NCI-H510A (cell line): ENCODE data around the gene ANKRD31.

ENCODE experiments used
- DNase-seq: peaks from one replicate; lab custom pipeline; 2025; lab: John Stamatoyannopoulos, UW

Gene ANKRD31

DNA sequence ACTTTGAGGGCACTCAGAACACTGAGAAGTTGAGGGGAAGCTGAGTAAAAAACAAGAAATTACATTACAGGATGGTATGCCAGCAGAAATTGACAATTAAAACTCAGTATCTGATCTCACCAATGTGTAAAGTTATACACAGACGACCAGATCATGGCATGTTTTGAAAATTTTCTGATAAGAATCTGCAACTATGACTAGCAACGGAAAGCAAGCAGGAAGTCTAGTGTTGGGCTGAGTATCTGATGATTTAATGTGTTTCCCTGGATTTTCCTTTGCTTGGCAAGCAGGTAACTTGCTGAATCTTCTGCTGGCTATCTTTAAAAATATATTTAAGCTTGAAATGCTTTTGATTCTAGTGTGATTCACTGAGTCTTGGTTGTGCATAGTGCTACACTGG is 179.1 kb downstream of the ANKRD31 start:
- no peak for DNase-seq

DNA sequence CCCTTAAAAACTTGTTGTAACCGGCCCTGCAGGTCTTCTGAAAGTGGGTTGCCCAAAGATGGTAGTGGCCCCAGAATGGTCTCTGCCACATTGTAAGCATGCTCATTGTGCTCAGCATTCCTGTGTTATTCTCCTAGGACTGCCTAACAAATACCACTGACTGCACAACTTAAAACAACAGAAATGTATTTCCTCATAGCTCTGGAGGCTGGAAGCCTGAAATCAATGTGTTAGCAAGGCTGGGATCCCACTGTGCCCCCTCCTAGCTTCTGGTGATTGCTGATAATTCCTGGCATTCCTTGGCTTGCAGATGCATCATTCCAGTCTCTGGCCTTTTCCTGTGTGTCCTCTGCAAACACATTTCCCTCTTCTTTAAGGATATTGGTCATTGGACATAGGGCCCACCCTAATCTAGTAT is 180.9 kb downstream of the ANKRD31 start:
- DNase-seq = no peak

DNA sequence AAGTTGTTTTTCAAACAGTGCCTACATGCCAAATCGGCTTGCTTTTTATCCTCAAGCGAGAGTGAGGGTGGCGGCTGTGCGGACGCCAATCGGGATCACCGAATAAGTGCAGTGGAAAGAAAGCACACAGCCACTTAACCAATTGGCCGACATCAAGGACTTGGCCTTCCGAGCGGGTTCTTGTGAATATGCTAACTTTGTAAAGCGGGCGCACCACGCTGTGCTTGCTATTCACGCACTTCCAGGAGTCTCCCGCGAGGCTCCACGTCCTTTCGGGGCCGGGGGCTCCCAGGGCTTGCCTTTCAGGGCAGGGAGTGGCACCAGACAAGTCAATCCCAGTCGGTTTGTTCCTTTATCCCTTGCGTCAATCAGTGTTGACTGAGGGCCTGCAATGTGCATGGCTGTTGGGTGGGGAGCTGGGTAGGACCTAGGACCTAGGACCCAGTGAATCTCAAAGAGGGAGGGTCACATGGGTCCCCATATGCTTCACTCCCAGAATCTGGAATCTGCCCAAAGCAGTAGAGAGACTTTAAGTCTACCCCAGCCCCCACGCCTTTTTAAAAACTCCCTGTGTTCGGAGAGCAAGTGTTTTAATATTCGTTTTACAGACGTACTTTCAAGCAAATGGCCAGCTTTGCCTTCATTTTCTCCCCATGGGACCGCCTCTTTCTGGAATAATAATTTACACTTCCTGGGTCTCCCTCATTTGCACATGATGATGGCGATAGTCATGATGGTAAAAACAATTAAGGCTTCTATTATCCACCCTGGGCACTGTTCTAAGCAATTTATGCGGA is 182.3 kb downstream of the ANKRD31 start:
- no peak for DNase-seq

GRCh38 chr5:75053304-75054133 is 183.2 kb downstream of the ANKRD31 start:
- no peak for DNase-seq

- no peak for DNase-seq
These were observed 183.7 kb downstream of the ANKRD31 start for GRCh38 chr5:75053054-75053303.

DNA sequence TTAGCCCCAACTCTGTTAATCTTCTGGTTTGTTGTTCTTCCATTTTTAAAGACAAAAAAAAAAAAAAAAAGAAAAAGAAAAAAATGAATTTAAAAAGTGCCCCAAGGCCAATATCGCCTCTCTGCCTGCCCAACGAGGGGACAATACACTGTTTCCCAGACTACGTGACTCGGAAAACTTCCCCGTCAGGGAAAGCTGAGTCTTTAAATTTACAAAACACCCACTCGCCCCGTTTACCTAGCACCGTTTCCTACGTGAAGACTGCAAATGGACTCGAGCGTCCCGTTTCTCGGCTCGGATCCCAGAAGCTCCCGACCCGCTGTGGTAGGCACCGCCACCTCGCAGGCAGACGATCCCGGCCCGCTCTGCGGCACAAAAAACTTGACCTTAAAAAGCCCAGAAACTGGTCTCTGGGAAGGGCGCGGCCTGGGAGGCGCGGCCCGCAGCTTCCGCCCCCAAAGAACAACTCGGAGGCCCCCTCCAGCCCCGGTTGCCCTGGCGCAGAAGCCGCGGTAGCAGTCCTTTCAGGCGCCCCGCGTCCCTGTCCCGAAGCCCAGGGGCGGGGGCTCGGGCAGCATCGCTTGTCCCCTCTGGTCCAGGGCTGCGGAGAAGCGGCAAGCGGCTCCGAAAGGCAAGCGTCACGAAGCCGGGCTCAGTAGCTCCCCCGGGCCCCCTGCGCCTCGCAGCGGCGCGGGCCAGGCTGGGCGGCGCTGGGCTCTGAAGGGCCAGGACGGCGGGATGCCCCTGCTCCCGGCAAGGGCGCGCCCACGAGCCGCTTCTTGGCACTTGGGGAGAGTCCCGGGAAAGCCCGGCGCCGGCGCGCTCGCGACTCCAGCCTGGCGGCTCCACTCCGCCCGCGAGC is 184.3 kb downstream of the ANKRD31 start, which contains the start of gene GCNT4:
Gene GCNT4, minus strand, starts transcription at position 367 of the 862 bp plus-strand sequence. CDS start 22,521 bp downstream, outside the sequence.
- DNase-seq = no peak

DNA sequence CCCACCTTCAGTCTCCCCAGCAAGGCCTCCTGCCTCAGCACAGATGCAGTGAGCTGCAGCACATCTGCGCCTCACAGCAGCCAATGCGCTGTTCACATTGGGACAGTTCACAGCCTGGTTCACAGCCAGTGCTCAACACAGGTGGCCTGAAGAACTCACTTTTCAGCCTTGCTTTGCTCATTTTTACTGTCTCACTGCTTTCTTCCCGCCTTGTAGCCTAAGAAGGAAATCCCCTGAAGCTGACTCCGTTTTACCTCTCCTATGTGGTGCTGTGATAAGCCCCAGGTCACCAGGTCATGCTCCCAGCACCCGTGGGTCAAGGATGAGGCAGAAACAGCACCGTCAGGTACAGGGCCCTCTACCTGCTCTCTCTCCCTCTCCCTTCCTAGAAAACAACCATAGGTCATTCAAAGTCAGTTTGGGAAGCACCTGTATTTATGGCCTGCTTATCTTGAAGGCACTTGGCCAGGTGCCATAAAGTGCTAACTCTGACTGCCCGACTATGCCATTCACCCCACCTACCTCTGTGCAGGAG is 185.4 kb downstream of the ANKRD31 start:
- no peak for DNase-seq

- no peak for DNase-seq
These were observed 186.3 kb downstream of the ANKRD31 start for GRCh38 chr5:75050415-75050814.

DNA sequence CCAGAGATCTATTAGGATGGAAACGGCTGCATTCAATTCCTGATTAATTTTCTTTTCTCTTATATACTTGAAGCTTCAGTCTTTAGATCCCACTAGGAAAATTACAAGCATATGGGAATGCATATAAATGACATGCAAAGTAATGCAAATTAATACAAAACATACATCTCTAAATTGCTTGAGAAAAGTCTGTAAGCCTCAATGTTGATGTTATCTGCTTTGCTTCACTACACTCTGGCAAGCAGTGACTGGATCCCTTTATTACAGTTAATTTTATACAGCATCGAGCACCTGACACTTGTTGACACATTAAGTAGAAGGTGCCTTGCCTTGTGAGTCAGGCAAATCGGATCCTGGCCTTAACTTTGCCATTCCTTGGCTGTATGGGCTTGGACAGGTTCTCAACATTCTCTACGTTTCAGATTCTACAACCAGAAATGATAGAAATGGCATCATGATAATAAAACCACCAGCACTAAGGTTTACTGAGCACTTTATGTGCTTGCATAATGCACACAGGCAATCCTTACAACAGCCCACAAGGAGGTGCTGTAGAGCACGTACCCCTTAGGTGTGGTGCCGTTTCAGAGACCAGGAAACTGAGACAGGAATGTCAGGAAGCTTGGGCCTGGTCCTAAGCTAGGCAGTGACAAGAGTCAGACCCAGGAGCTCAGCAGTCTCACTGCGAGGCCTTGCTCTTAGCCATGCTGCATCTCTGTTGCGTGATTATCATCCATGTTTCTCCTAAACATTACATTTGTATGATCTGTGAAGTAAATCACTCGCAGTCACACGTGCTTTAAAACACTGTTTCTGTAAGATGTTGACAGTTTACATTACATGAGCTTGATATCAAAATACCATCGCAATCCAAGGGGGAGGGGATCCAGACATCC is 187.0 kb downstream of the ANKRD31 start:
- no peak for DNase-seq

GRCh38 chr5:75048457-75048953 is 188.2 kb downstream of the ANKRD31 start:
- DNase-seq = no peak

- no peak for DNase-seq
These were observed 189.3 kb downstream of the ANKRD31 start for GRCh38 chr5:75047356-75047755.

- no peak for DNase-seq
These were observed 190.1 kb downstream of the ANKRD31 start for GRCh38 chr5:75046366-75047142.

- no peak for DNase-seq
These were observed 191.6 kb downstream of the ANKRD31 start for GRCh38 chr5:75045071-75045470.

DNA sequence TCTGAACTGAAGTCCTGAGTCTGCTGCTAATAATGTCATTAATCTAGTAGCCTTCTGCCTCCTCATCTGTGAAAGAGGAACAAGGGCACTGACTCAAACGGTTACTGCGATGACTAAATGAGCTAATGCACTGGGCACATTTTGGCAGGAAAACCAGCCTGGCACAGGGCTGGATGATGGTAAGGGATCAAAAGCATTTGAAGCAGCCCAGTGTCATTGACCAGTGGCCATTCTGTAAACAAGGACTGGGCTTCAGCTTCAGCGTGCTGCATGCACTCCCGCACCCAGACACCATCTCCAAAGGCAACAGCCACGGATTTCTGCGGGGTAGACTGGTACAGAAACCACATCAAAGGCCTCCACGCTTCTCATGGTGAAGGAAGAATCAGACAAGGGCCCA is 192.3 kb downstream of the ANKRD31 start:
- DNase-seq = no peak

DNA sequence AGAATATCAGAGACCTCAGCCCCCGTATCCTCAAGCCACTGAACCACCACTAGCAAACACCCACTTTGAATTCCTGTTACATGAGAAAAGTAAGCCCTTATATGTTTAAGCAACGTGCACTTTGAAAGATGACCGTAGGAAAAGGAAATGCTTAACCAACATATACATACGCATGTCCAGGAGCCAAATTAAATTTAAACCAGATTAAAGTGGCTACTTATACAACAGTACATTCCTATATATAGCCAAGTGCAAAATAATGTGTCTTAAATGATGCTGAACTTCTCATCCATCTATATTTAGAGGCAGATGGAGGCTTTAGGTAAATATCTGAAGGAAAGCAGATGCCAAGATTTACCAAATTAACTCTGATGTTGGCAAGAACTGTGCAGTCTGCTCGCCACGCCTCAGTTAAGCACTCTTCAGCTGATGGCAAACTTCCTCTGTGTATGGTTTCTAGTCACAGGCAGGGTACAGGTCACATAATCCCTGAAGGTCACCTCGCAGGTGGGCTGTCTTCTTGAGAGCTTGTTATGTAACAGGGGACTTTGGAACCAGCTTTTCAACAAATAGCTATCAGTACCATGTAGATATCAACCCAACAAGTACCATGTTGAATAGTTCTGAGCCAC is 192.9 kb downstream of the ANKRD31 start:
- no peak for DNase-seq

- no peak for DNase-seq
These were observed 194.2 kb downstream of the ANKRD31 start for GRCh38 chr5:75042522-75042921.

- DNase-seq = no peak
These were observed 195.7 kb downstream of the ANKRD31 start for GRCh38 chr5:75040973-75041372.

DNA sequence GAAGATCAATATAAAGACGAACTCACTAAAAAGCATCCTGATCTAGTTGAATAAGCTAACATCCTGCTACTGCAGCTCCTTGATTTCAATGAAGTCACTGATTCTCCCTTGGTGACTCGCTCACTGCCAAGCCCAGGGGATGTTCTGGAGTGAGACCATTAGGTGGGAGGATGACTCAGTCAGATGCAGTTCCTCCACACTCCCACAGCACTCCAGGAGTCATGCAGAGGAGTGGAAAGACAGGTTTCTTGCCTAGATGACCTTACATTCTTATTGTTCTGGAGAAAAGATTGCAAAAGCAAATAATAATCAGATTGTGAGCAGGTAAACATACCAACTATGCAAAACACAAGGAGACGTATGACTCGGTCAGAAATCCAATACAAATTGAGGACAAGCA is 199.6 kb downstream of the ANKRD31 start:
- no peak for DNase-seq

DNA sequence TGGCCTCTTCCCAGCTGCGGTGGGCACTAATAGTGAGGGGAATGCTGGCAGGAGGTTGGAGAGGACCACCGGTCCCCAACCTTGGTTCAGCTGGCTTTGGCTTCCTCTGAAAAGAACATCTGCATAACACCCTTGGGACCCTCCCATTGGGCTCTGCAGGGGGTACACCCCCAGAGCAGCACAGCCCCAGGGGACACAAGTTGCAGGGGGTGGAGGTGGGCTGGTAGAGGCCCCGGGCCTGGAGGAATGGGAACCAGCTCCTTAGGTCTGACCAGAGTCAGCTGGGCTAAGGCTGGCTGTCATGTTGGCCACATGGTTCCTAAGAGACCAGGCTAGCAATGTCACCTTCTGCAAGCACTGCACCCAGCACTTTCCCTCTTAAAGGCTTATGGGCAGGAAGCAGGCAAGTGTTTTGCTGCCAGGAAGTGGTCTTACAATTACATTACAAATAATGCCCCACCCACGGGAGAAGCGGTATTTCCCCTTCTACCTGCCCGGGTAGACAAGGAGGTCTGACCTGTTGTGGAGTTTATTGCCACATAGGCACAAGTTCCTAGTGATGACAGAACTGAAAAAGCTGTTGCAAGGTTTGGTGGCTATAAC is 202.4 kb downstream of the ANKRD31 start:
- no peak for DNase-seq
